Measurements from ENCODE around the gene LRRTM4. TPM values are rescaled to one million over a fixed set of nuclear protein-coding genes. Genes with fewer than 3 reads are reported as not detected.
A peak's percentile ranks its signal among the peaks of the same experiment; 100 is the strongest.

The LRRTM4 gene
- total RNA-seq, 1 donor from 2014 or later, result not detected

- H3K4me3 ChIP-seq (ENCODE audit: low read depth, low read length), result no peak overlapping the region
- H3K27me3 ChIP-seq (ENCODE audit: control insufficient read depth, insufficient read depth, low read length), result no peaks in the 10 kb centered on the region
- no peak for TF ChIP-seq CTCF (IDR thresholded peaks at IDR 0.05; ENCODE audit: insufficient read depth, low read length, severe bottlenecking)
- no peaks in the 10 kb centered on the region for H3K36me3 ChIP-seq (ENCODE audit: control insufficient read depth, insufficient read depth, low read length)
- DNase-seq (ENCODE audit: low read depth), result no peak
- FAIRE-seq, result no peak
These were observed 93.2 kb downstream of the LRRTM4 start for GRCh38 chr2:77428946-77429345.

- Histone ChIP-seq H3K27me3 (ENCODE audit: control insufficient read depth, insufficient read depth, low read length) (no peaks in the 10 kb centered on the region), H3K4me3 (ENCODE audit: low read depth, low read length) (no peak overlapping the region), H3K36me3 (ENCODE audit: control insufficient read depth, insufficient read depth, low read length) (no peaks in the 10 kb centered on the region)
- TF ChIP-seq CTCF (IDR thresholded peaks at IDR 0.05; ENCODE audit: insufficient read depth, low read length, severe bottlenecking), result no peak
- DNase-seq (ENCODE audit: low read depth) (no peak), FAIRE-seq (no peak)
These were observed 100.2 kb downstream of the LRRTM4 start for GRCh38 chr2:77421971-77422370.

GRCh38 chr2:77418537-77418936, 103.6 kb downstream of the LRRTM4 start:
- DNase-seq (ENCODE audit: low read depth) (no peak), FAIRE-seq (no peak)
- TF ChIP-seq CTCF (IDR thresholded peaks at IDR 0.05; ENCODE audit: insufficient read depth, low read length, severe bottlenecking), result no peak
- H3K27me3 ChIP-seq (ENCODE audit: control insufficient read depth, insufficient read depth, low read length), result no peaks in the 10 kb centered on the region
- H3K36me3 ChIP-seq (ENCODE audit: control insufficient read depth, insufficient read depth, low read length), result no peaks in the 10 kb centered on the region
- no peak overlapping the region for H3K4me3 ChIP-seq (ENCODE audit: low read depth, low read length)

GRCh38 chr2:77404189-77404588, 118.0 kb downstream of the LRRTM4 start:
- Histone ChIP-seq H3K36me3 (ENCODE audit: control insufficient read depth, insufficient read depth, low read length) (no peaks in the 10 kb centered on the region), H3K27me3 (ENCODE audit: control insufficient read depth, insufficient read depth, low read length) (no peaks in the 10 kb centered on the region), H3K4me3 (ENCODE audit: low read depth, low read length) (no peak overlapping the region)
- FAIRE-seq, result no peak
- no peak for TF ChIP-seq CTCF (IDR thresholded peaks at IDR 0.05; ENCODE audit: insufficient read depth, low read length, severe bottlenecking)
- no peak for DNase-seq (ENCODE audit: low read depth)

GRCh38 chr2:77398970-77399600, 123.1 kb downstream of the LRRTM4 start:
- TF ChIP-seq CTCF (IDR thresholded peaks at IDR 0.05; ENCODE audit: insufficient read depth, low read length, severe bottlenecking), result no peak
- Histone ChIP-seq H3K27me3 (ENCODE audit: control insufficient read depth, insufficient read depth, low read length) (no peaks in the 10 kb centered on the region), H3K36me3 (ENCODE audit: control insufficient read depth, insufficient read depth, low read length) (no peaks in the 10 kb centered on the region), H3K4me3 (ENCODE audit: low read depth, low read length) (no peak overlapping the region)
- FAIRE-seq (no peak), DNase-seq (ENCODE audit: low read depth) (no peak)

GRCh38 chr2:77397763-77398162, 124.4 kb downstream of the LRRTM4 start:
- Histone ChIP-seq H3K36me3 (ENCODE audit: control insufficient read depth, insufficient read depth, low read length) (no peaks in the 10 kb centered on the region), H3K27me3 (ENCODE audit: control insufficient read depth, insufficient read depth, low read length) (no peaks in the 10 kb centered on the region), H3K4me3 (ENCODE audit: low read depth, low read length) (no peak overlapping the region)
- TF ChIP-seq CTCF (IDR thresholded peaks at IDR 0.05; ENCODE audit: insufficient read depth, low read length, severe bottlenecking), result no peak
- FAIRE-seq (no peak), DNase-seq (ENCODE audit: low read depth) (peak; percentile 47)

Data from bronchial epithelial cell (primary cell).